Measurements from ENCODE around the gene ARID1B. TPM values are rescaled to one million over a fixed set of nuclear protein-coding genes. Genes with fewer than 3 reads are reported as not detected.

Gene ARID1B
- total RNA-seq, 1 experiment from 2014 or later: 60.3 TPM

GRCh38 chr6:157254538-157254937 is 477.4 kb downstream of the ARID1B start:
- no peak overlapping the region for H3K27ac Mint-ChIP-seq
- H3K9me3 Mint-ChIP-seq: no peaks in the 10 kb centered on the region
- no peak for ATAC-seq
- H3K36me3 Mint-ChIP-seq: no peaks in the 10 kb centered on the region
- CTCF ChIA-PET: interaction anchor here (0.9 kb wide), 1 partner anchor 19 kb away, joined by 3 read pairs; no protein-coding TSS in a partner anchor
- H3K27me3 Mint-ChIP-seq (ENCODE audit: low read depth): no peaks in the 10 kb centered on the region; the same call in 1 of the 2 replicates
- no peak overlapping the region for H3K4me3 Mint-ChIP-seq
- DNase-seq (ENCODE audit: low spot score): no peak
- H3K4me1 Mint-ChIP-seq: no peaks in the 10 kb centered on the region
- POLR2A ChIA-PET: no interaction called here
- TF ChIP-seq E2F1 (CRISPR knock-in tag; IDR thresholded peaks at IDR 0.05) (no peak), ELF4 (CRISPR knock-in tag; IDR thresholded peaks at IDR 0.05; ENCODE audit: low read depth) (no peak), SP1 (CRISPR knock-in tag; conservative IDR thresholded peaks at IDR 0.05) (no peak), ZNF121 (CRISPR knock-in tag; IDR thresholded peaks at IDR 0.05) (no peak), PREB (CRISPR knock-in tag; IDR thresholded peaks at IDR 0.05; ENCODE audit: borderline replicate concordance) (no peak), ZBTB21 (CRISPR knock-in tag; IDR thresholded peaks at IDR 0.05; ENCODE audit: borderline replicate concordance) (no peak), TEAD4 (CRISPR knock-in tag; IDR thresholded peaks at IDR 0.05) (no peak), FOXP1 (CRISPR knock-in tag; IDR thresholded peaks at IDR 0.05; ENCODE audit: borderline replicate concordance) (no peak), SMAD4 (CRISPR knock-in tag; IDR thresholded peaks at IDR 0.05) (no peak), USF2 (CRISPR knock-in tag; IDR thresholded peaks at IDR 0.05) (no peak), SMAD3 (CRISPR knock-in tag; IDR thresholded peaks at IDR 0.05; ENCODE audit: borderline replicate concordance) (no peak), ATF6 (CRISPR knock-in tag; IDR thresholded peaks at IDR 0.05) (no peak)
- TF ChIP-seq, protein P1, sequence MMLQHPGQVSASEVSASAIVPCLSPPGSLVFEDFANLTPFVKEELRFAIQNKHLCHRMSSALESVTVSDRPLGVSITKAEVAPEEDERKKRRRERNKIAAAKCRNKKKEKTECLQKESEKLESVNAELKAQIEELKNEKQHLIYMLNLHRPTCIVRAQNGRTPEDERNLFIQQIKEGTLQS (CRISPR knock-in tag; conservative IDR thresholded peaks at IDR 0.05): no peak
- TF ChIP-seq, protein P2, sequence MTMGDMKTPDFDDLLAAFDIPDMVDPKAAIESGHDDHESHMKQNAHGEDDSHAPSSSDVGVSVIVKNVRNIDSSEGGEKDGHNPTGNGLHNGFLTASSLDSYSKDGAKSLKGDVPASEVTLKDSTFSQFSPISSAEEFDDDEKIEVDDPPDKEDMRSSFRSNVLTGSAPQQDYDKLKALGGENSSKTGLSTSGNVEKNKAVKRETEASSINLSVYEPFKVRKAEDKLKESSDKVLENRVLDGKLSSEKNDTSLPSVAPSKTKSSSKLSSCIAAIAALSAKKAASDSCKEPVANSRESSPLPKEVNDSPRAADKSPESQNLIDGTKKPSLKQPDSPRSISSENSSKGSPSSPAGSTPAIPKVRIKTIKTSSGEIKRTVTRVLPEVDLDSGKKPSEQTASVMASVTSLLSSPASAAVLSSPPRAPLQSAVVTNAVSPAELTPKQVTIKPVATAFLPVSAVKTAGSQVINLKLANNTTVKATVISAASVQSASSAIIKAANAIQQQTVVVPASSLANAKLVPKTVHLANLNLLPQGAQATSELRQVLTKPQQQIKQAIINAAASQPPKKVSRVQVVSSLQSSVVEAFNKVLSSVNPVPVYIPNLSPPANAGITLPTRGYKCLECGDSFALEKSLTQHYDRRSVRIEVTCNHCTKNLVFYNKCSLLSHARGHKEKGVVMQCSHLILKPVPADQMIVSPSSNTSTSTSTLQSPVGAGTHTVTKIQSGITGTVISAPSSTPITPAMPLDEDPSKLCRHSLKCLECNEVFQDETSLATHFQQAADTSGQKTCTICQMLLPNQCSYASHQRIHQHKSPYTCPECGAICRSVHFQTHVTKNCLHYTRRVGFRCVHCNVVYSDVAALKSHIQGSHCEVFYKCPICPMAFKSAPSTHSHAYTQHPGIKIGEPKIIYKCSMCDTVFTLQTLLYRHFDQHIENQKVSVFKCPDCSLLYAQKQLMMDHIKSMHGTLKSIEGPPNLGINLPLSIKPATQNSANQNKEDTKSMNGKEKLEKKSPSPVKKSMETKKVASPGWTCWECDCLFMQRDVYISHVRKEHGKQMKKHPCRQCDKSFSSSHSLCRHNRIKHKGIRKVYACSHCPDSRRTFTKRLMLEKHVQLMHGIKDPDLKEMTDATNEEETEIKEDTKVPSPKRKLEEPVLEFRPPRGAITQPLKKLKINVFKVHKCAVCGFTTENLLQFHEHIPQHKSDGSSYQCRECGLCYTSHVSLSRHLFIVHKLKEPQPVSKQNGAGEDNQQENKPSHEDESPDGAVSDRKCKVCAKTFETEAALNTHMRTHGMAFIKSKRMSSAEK (CRISPR knock-in tag; IDR thresholded peaks at IDR 0.05; ENCODE audit: borderline replicate concordance): no peak

DNA sequence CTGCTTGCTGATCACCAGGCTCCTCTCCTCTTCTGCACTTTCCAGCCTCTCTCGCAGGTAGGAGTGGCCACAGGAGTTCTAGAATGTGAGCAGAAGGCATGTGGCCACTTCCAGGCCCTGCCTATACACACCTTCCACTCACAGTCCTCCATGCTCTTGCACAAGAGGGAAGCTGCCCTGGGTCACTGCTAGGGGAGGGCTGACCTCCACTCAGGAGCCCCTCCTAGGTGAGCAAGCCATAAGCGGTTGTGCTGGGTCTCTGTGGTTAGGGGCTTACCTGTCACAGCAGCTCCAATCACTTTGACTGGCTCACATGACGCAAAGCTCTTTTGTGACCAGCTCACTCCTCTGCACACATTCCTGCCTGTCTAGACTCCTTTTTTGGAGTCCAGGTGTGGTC is 477.9 kb downstream of the ARID1B start:
- H3K9me3 Mint-ChIP-seq: no peaks in the 10 kb centered on the region
- ChIA-PET CTCF (interaction anchor here (1.2 kb wide), 1 partner anchor 19 kb away, joined by 3 read pairs; no protein-coding TSS in a partner anchor), POLR2A (no interaction called here)
- no peaks in the 10 kb centered on the region for H3K36me3 Mint-ChIP-seq
- no peaks in the 10 kb centered on the region for H3K4me1 Mint-ChIP-seq
- ATAC-seq (no peak), DNase-seq (ENCODE audit: low spot score) (no peak)
- H3K27me3 Mint-ChIP-seq (ENCODE audit: low read depth): no peaks in the 10 kb centered on the region; the same call in 1 of the 2 replicates
- no peak overlapping the region for H3K27ac Mint-ChIP-seq
- no peak overlapping the region for H3K4me3 Mint-ChIP-seq
- TF ChIP-seq CREB1 (CRISPR knock-in tag; IDR thresholded peaks at IDR 0.05): no peak
- no peak for TF ChIP-seq ZNF396 (CRISPR knock-in tag; IDR thresholded peaks at IDR 0.05; ENCODE audit: borderline replicate concordance)
- no peak for TF ChIP-seq FOXJ3 (CRISPR knock-in tag; IDR thresholded peaks at IDR 0.05; ENCODE audit: borderline replicate concordance)
- TF ChIP-seq ZNF512 (CRISPR knock-in tag; IDR thresholded peaks at IDR 0.05; ENCODE audit: borderline replicate concordance): no peak
- TF ChIP-seq, protein P3, sequence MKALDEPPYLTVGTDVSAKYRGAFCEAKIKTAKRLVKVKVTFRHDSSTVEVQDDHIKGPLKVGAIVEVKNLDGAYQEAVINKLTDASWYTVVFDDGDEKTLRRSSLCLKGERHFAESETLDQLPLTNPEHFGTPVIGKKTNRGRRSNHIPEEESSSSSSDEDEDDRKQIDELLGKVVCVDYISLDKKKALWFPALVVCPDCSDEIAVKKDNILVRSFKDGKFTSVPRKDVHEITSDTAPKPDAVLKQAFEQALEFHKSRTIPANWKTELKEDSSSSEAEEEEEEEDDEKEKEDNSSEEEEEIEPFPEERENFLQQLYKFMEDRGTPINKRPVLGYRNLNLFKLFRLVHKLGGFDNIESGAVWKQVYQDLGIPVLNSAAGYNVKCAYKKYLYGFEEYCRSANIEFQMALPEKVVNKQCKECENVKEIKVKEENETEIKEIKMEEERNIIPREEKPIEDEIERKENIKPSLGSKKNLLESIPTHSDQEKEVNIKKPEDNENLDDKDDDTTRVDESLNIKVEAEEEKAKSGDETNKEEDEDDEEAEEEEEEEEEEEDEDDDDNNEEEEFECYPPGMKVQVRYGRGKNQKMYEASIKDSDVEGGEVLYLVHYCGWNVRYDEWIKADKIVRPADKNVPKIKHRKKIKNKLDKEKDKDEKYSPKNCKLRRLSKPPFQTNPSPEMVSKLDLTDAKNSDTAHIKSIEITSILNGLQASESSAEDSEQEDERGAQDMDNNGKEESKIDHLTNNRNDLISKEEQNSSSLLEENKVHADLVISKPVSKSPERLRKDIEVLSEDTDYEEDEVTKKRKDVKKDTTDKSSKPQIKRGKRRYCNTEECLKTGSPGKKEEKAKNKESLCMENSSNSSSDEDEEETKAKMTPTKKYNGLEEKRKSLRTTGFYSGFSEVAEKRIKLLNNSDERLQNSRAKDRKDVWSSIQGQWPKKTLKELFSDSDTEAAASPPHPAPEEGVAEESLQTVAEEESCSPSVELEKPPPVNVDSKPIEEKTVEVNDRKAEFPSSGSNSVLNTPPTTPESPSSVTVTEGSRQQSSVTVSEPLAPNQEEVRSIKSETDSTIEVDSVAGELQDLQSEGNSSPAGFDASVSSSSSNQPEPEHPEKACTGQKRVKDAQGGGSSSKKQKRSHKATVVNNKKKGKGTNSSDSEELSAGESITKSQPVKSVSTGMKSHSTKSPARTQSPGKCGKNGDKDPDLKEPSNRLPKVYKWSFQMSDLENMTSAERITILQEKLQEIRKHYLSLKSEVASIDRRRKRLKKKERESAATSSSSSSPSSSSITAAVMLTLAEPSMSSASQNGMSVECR (CRISPR knock-in tag; IDR thresholded peaks at IDR 0.05; ENCODE audit: borderline replicate concordance): no peak
